WTC11 (cell line): Measurements from ENCODE around the gene OSBPL9. TPM values are rescaled to one million over a fixed set of nuclear protein-coding genes. Genes with fewer than 3 reads are reported as not detected.

ENCODE experiments used
- AR ChIP-seq: fragments of 250-450 bp; sonication (Bioruptor Pico); IDR thresholded peaks from 2 replicates; pipeline ENCODE4 v1.9.0; 2021; ENCODE audit warnings: mild to moderate bottlenecking
- ATF1 ChIP-seq: sonication (generic); formaldehyde crosslinking; IDR thresholded peaks from 2 replicates; pipeline ENCODE4 v1.8.1; 2023; ENCODE audit warnings: mild to moderate bottlenecking, moderate library complexity, missing genetic modification reagents
- CDX4 ChIP-seq: fragments of 250-450 bp; sonication (Bioruptor Pico); IDR thresholded peaks from 2 replicates; pipeline ENCODE4 v1.9.0; 2021; ENCODE audit warnings: moderate library complexity, mild to moderate bottlenecking, inconsistent platforms, borderline replicate concordance
- ERG ChIP-seq: fragments of 250-450 bp; sonication (Bioruptor Pico); IDR thresholded peaks from 2 replicates; pipeline ENCODE4 v1.8.0; 2021; ENCODE audit warnings: mild to moderate bottlenecking
- FOXP1 ChIP-seq: sonication (generic); formaldehyde crosslinking; IDR thresholded peaks from 2 replicates; pipeline ENCODE4 v1.8.0; 2022; ENCODE audit warnings: missing genetic modification reagents, mild to moderate bottlenecking, moderate library complexity, borderline replicate concordance
- IRF1 ChIP-seq: sonication (generic); formaldehyde crosslinking; IDR thresholded peaks from 2 replicates; pipeline ENCODE4 v1.8.0; 2023; ENCODE audit warnings: missing genetic modification reagents
- IRF2 ChIP-seq: sonication (generic); formaldehyde crosslinking; IDR thresholded peaks from 2 replicates; pipeline ENCODE4 v1.8.0; 2022; ENCODE audit warnings: low read depth, missing genetic modification reagents, borderline replicate concordance
- NR1H2 ChIP-seq: sonication (generic); formaldehyde crosslinking; IDR thresholded peaks from 2 replicates; pipeline ENCODE4 v1.9.0; 2021; ENCODE audit warnings: mild to moderate bottlenecking, moderate library complexity, missing genetic modification reagents
- PRRX2 ChIP-seq: fragments of 250-450 bp; sonication (Bioruptor Pico); IDR thresholded peaks from 2 replicates; pipeline ENCODE4 v1.8.0; 2021; ENCODE audit warnings: mild to moderate bottlenecking
- SMAD3 ChIP-seq: sonication (generic); formaldehyde crosslinking; IDR thresholded peaks from 2 replicates; pipeline ENCODE4 v1.8.0; 2022; ENCODE audit warnings: missing genetic modification reagents, mild to moderate bottlenecking, borderline replicate concordance
- USF1 ChIP-seq: sonication (generic); formaldehyde crosslinking; IDR thresholded peaks from 2 replicates; pipeline ENCODE4 v1.8.0; 2022; ENCODE audit warnings: mild to moderate bottlenecking, missing genetic modification reagents
- ZMAT4 ChIP-seq: fragments of 250-450 bp; sonication (Bioruptor Pico); IDR thresholded peaks from 2 replicates; pipeline ENCODE4 v1.9.0; 2021; ENCODE audit warnings: mild to moderate bottlenecking
- ZNF532 ChIP-seq: fragments of 250-450 bp; sonication (Bioruptor Pico); IDR thresholded peaks from 2 replicates; pipeline ENCODE4 v1.9.0; 2021; ENCODE audit warnings: mild to moderate bottlenecking, borderline replicate concordance
- ZSCAN18 ChIP-seq: fragments of 250-450 bp; sonication (Bioruptor Pico); IDR thresholded peaks from 2 replicates; pipeline ENCODE4 v2.1.2; 2022; ENCODE audit warnings: mild to moderate bottlenecking, moderate library complexity
- total RNA-seq: library from RNA; stranded (reverse); gene quantifications from 3 replicates; pipeline ENCODE4 v1.2.3, GENCODE V29; 2021

OSBPL9 gene
- total RNA-seq, 1 experiment from 2014 or later, result 55.6 TPM

- no peak for TF ChIP-seq ZNF532
- no peak for TF ChIP-seq SMAD3 (CRISPR knock-in tag)
- no peak for TF ChIP-seq ERG (CRISPR knock-in tag)
- TF ChIP-seq PRRX2 (CRISPR knock-in tag), result no peak
- TF ChIP-seq CDX4 (CRISPR knock-in tag), result no peak
- no peak for TF ChIP-seq IRF1 (CRISPR knock-in tag)
- TF ChIP-seq IRF2 (CRISPR knock-in tag), result no peak
- TF ChIP-seq FOXP1 (CRISPR knock-in tag), result no peak
- no peak for TF ChIP-seq USF1 (CRISPR knock-in tag)
- TF ChIP-seq ZSCAN18 (CRISPR knock-in tag), result no peak
- TF ChIP-seq ZMAT4 (CRISPR knock-in tag), result no peak
- no peak for TF ChIP-seq ATF1
- no peak for TF ChIP-seq AR (CRISPR knock-in tag)
- TF ChIP-seq NR1H2 (CRISPR knock-in tag), result no peak
Measured at GRCh38 chr1:51833700-51834099, 216.8 kb downstream of the OSBPL9 start (continued).
